T-helper 1 cell treated with Interleukin-12 subunit alpha and Interleukin-12 subunit beta and Interleukin-4 antibody, amounts not matched to agents 30 μg/mL and 1 μg/mL, for 36 hours (primary cell): ENCODE data around the gene TTC7B.
"Not testable (repeated sequence)": the region's sequence is repeated elsewhere in the genome, so short reads cannot be mapped to it uniquely, and the experiment has no call there.

Experiments used
- H3K27ac Mint-ChIP-seq: one replicate; pipeline ENCODE4 v1.8.0; 2021; ENCODE audit warnings: mild to moderate bottlenecking, mixed read lengths
- H3K27me3 Mint-ChIP-seq: one replicate; pipeline ENCODE4 v1.8.0; 2021; ENCODE audit warnings: low read depth, mixed read lengths
- H3K36me3 Mint-ChIP-seq: one replicate; pipeline ENCODE4 v1.8.0; 2021; ENCODE audit warnings: low read depth, mixed read lengths
- H3K4me1 Mint-ChIP-seq: one replicate; pipeline ENCODE4 v1.8.0; 2021; ENCODE audit warnings: low read depth, mixed read lengths
- H3K4me3 Mint-ChIP-seq: one replicate; pipeline ENCODE4 v1.8.0; 2021; ENCODE audit warnings: mild to moderate bottlenecking, moderate library complexity, mixed read lengths
- H3K9me3 Mint-ChIP-seq: one replicate; pipeline ENCODE4 v1.8.0; 2021; ENCODE audit warnings: mixed read lengths

TTC7B gene

GRCh38 chr14:90815822-90816662, at the start of gene TTC7B:
Gene TTC7B, minus strand, starts transcription at chr14:90816430. Its CDS starts 135 bp downstream, at chr14:90816295.
- no peaks in the 10 kb centered on the region for H3K36me3 Mint-ChIP-seq
- H3K27me3 Mint-ChIP-seq: peaks cover 38% of the 10 kb centered on the region
- H3K9me3 Mint-ChIP-seq: no peaks in the 10 kb centered on the region
- peak within 1 kb of the TSS; percentile 41 for H3K27ac Mint-ChIP-seq
- peak within 1 kb of the TSS; percentile 70 for H3K4me3 Mint-ChIP-seq
- H3K4me1 Mint-ChIP-seq: peaks cover 9% of the 10 kb centered on the region

- Mint-ChIP-seq H3K27ac (no peak overlapping the region), H3K9me3 (no peaks in the 10 kb centered on the region), H3K36me3 (peaks cover 14% of the 10 kb centered on the region), H3K4me1 (no peaks in the 10 kb centered on the region), H3K4me3 (no peak overlapping the region), H3K27me3 (no peaks in the 10 kb centered on the region)
Observed at GRCh38 chr14:90864741-90865140, 48.5 kb upstream of the TTC7B start.

GRCh38 chr14:90858511-90858910, 42.3 kb upstream of the TTC7B start:
- Mint-ChIP-seq H3K27me3 (no peaks in the 10 kb centered on the region), H3K36me3 (peaks cover 14% of the 10 kb centered on the region), H3K4me3 (no peak overlapping the region), H3K4me1 (peaks cover 3% of the 10 kb centered on the region), H3K27ac (no peak overlapping the region), H3K9me3 (no peaks in the 10 kb centered on the region)

GRCh38 chr14:90857866-90858265, 41.6 kb upstream of the TTC7B start:
- Mint-ChIP-seq H3K4me1 (peaks cover 3% of the 10 kb centered on the region), H3K4me3 (no peak overlapping the region), H3K27ac (no peak overlapping the region), H3K9me3 (no peaks in the 10 kb centered on the region), H3K36me3 (peaks cover 16% of the 10 kb centered on the region), H3K27me3 (no peaks in the 10 kb centered on the region)

- H3K27me3 Mint-ChIP-seq, H3K27ac Mint-ChIP-seq, H3K4me1 Mint-ChIP-seq, H3K4me3 Mint-ChIP-seq, H3K9me3 Mint-ChIP-seq: not testable (repeated sequence)
- H3K36me3 Mint-ChIP-seq: peaks cover 12% of the 10 kb centered on the region
Observed at GRCh38 chr14:90856115-90856514, 39.9 kb upstream of the TTC7B start.

- H3K27me3 Mint-ChIP-seq: no peaks in the 10 kb centered on the region
- H3K27ac Mint-ChIP-seq: no peak overlapping the region
- H3K4me3 Mint-ChIP-seq: no peak overlapping the region
- no peaks in the 10 kb centered on the region for H3K4me1 Mint-ChIP-seq
- H3K9me3 Mint-ChIP-seq: no peaks in the 10 kb centered on the region
- H3K36me3 Mint-ChIP-seq: peaks cover 8% of the 10 kb centered on the region
Observed at GRCh38 chr14:90853116-90853515, 36.9 kb upstream of the TTC7B start.

GRCh38 chr14:90851327-90852036, 35.3 kb upstream of the TTC7B start:
- H3K36me3 Mint-ChIP-seq: peaks cover 3% of the 10 kb centered on the region

GRCh38 chr14:90850487-90850886, 34.3 kb upstream of the TTC7B start:
- no peaks in the 10 kb centered on the region for H3K9me3 Mint-ChIP-seq
- H3K27ac Mint-ChIP-seq: no peak overlapping the region
- H3K4me3 Mint-ChIP-seq: no peak overlapping the region
- H3K4me1 Mint-ChIP-seq: no peaks in the 10 kb centered on the region
- H3K36me3 Mint-ChIP-seq: peaks cover 6% of the 10 kb centered on the region
- no peaks in the 10 kb centered on the region for H3K27me3 Mint-ChIP-seq

More at GRCh38 chr14:90851327-90852036, 35.3 kb upstream of the TTC7B start:
- H3K27ac Mint-ChIP-seq: no peak overlapping the region
- H3K27me3 Mint-ChIP-seq: no peaks in the 10 kb centered on the region
- H3K4me3 Mint-ChIP-seq: no peak overlapping the region
- no peaks in the 10 kb centered on the region for H3K4me1 Mint-ChIP-seq
- H3K9me3 Mint-ChIP-seq: no peaks in the 10 kb centered on the region

- Mint-ChIP-seq H3K4me3 (no peak overlapping the region), H3K4me1 (no peaks in the 10 kb centered on the region), H3K27me3 (no peaks in the 10 kb centered on the region), H3K9me3 (no peaks in the 10 kb centered on the region), H3K36me3 (peaks cover 4% of the 10 kb centered on the region), H3K27ac (no peak overlapping the region)
Observed at GRCh38 chr14:90849787-90850444, 33.7 kb upstream of the TTC7B start.

- no peak overlapping the region for H3K27ac Mint-ChIP-seq
- no peak overlapping the region for H3K4me3 Mint-ChIP-seq
- no peaks in the 10 kb centered on the region for H3K9me3 Mint-ChIP-seq
- H3K27me3 Mint-ChIP-seq: no peaks in the 10 kb centered on the region
- H3K36me3 Mint-ChIP-seq: peaks cover 4% of the 10 kb centered on the region
- no peaks in the 10 kb centered on the region for H3K4me1 Mint-ChIP-seq
Observed at GRCh38 chr14:90848944-90849731, 32.9 kb upstream of the TTC7B start.

- Mint-ChIP-seq H3K9me3 (no peaks in the 10 kb centered on the region), H3K27ac (no peak overlapping the region), H3K4me1 (peaks cover 5% of the 10 kb centered on the region), H3K36me3 (peaks cover 2% of the 10 kb centered on the region), H3K27me3 (no peaks in the 10 kb centered on the region), H3K4me3 (no peak overlapping the region)
Observed at GRCh38 chr14:90846511-90846910, 30.3 kb upstream of the TTC7B start.

- Mint-ChIP-seq H3K36me3 (peaks cover 2% of the 10 kb centered on the region), H3K4me1 (peaks cover 5% of the 10 kb centered on the region), H3K27me3 (no peaks in the 10 kb centered on the region), H3K9me3 (no peaks in the 10 kb centered on the region), H3K27ac (no peak overlapping the region), H3K4me3 (no peak overlapping the region)
Observed at GRCh38 chr14:90844321-90844720, 28.1 kb upstream of the TTC7B start.

GRCh38 chr14:90842726-90843125, 26.5 kb upstream of the TTC7B start:
- peaks cover 5% of the 10 kb centered on the region for H3K4me1 Mint-ChIP-seq
- H3K36me3 Mint-ChIP-seq: peaks cover 2% of the 10 kb centered on the region
- H3K4me3 Mint-ChIP-seq: no peak overlapping the region
- H3K27ac Mint-ChIP-seq: no peak overlapping the region
- no peaks in the 10 kb centered on the region for H3K27me3 Mint-ChIP-seq
- H3K9me3 Mint-ChIP-seq: no peaks in the 10 kb centered on the region

- not testable (repeated sequence) for H3K27me3 Mint-ChIP-seq, H3K27ac Mint-ChIP-seq
- peaks cover 12% of the 10 kb centered on the region for H3K4me1 Mint-ChIP-seq
Observed at GRCh38 chr14:90840667-90841066, 24.4 kb upstream of the TTC7B start.

More at GRCh38 chr14:90840667-90841066, 24.4 kb upstream of the TTC7B start:
- not testable (repeated sequence) for H3K4me3 Mint-ChIP-seq, H3K36me3 Mint-ChIP-seq, H3K9me3 Mint-ChIP-seq
